Osteoblast (primary cell): Measurements from ENCODE around the gene CMTM8. TPM values are rescaled to one million over a fixed set of nuclear protein-coding genes. Genes with fewer than 3 reads are reported as not detected.

Experiments used
- DNase-seq: peaks from one replicate; pipeline ENCODE4 v3.0.0; 2011; ENCODE audit warnings: low spot score, mixed read lengths; ENCODE audit not compliant: insufficient read length; ENCODE audit errors: missing footprints
- H2AFZ ChIP-seq: 2 replicates; pipeline ENCODE4 v1.6.0; 2011; ENCODE audit warnings: mild to moderate bottlenecking, low read length
- H3K27ac ChIP-seq: 2 replicates; pipeline ENCODE4 v1.5.1; 2011; ENCODE audit warnings: mild to moderate bottlenecking, low read depth, low read length, moderate library complexity
- H3K27me3 ChIP-seq: 2 replicates; pipeline ENCODE4 v1.6.0; 2012; ENCODE audit warnings: mild to moderate bottlenecking, control low read depth, inconsistent platforms, low read length, moderate library complexity; ENCODE audit not compliant: insufficient read depth
- H3K36me3 ChIP-seq: 2 replicates; pipeline ENCODE4 v1.5.1; 2011; ENCODE audit warnings: mild to moderate bottlenecking, low read length, control low read depth, moderate library complexity; ENCODE audit not compliant: insufficient read depth
- H3K4me1 ChIP-seq: 2 replicates; pipeline ENCODE4 v1.5.1; 2011; ENCODE audit warnings: mild to moderate bottlenecking, low read length, control low read depth, moderate library complexity; ENCODE audit not compliant: insufficient read depth
- H3K4me2 ChIP-seq: 2 replicates; pipeline ENCODE4 v1.6.0; 2011; ENCODE audit warnings: mild to moderate bottlenecking, low read length; ENCODE audit not compliant: insufficient read depth
- H3K4me3 ChIP-seq: fragments of 200-600 bp; sonication (generic); 3 replicates; pipeline ENCODE4 v1.5.1; 2012; ENCODE audit warnings: mild to moderate bottlenecking, low read length, inconsistent platforms; ENCODE audit not compliant: insufficient read depth
- H3K79me2 ChIP-seq: 2 replicates; pipeline ENCODE4 v1.6.0; 2012; ENCODE audit warnings: mild to moderate bottlenecking, low read length, control low read depth, inconsistent platforms; ENCODE audit not compliant: insufficient read depth
- H3K9me3 ChIP-seq: 2 replicates; pipeline ENCODE4 v1.5.1; 2011; ENCODE audit warnings: low read depth, low read length, control low read depth
- H4K20me1 ChIP-seq: 2 replicates; pipeline ENCODE4 v1.6.0; 2012; ENCODE audit warnings: mild to moderate bottlenecking, low read length, control low read depth; ENCODE audit not compliant: insufficient read depth
- total RNA-seq: library from RNA; depleted of rRNA; stranded (reverse); fragments of >200 nt; gene quantifications from 2 replicates; pipeline ENCODE4 v1.2.3, GENCODE V29; 2012
- TF ChIP-seq, protein P1 (sequence below): IDR thresholded peaks from 2 replicates; pipeline ENCODE4 v1.5.1; 2011; ENCODE audit warnings: mild to moderate bottlenecking, low read depth, low read length, moderate library complexity; ENCODE audit errors: extremely low read depth

CMTM8 gene
- total RNA-seq, 1 donor = 1.4 TPM

- H3K79me2 ChIP-seq = no peaks in the 10 kb centered on the region
- H3K4me3 ChIP-seq = no peak overlapping the region
- TF ChIP-seq, protein P1, sequence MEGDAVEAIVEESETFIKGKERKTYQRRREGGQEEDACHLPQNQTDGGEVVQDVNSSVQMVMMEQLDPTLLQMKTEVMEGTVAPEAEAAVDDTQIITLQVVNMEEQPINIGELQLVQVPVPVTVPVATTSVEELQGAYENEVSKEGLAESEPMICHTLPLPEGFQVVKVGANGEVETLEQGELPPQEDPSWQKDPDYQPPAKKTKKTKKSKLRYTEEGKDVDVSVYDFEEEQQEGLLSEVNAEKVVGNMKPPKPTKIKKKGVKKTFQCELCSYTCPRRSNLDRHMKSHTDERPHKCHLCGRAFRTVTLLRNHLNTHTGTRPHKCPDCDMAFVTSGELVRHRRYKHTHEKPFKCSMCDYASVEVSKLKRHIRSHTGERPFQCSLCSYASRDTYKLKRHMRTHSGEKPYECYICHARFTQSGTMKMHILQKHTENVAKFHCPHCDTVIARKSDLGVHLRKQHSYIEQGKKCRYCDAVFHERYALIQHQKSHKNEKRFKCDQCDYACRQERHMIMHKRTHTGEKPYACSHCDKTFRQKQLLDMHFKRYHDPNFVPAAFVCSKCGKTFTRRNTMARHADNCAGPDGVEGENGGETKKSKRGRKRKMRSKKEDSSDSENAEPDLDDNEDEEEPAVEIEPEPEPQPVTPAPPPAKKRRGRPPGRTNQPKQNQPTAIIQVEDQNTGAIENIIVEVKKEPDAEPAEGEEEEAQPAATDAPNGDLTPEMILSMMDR = no peak
- no peak overlapping the region for H2AFZ ChIP-seq
- no peaks in the 10 kb centered on the region for H3K9me3 ChIP-seq
- peaks cover 14% of the 10 kb centered on the region for H3K4me1 ChIP-seq
- H3K27ac ChIP-seq = no peak overlapping the region
- H3K36me3 ChIP-seq = no peaks in the 10 kb centered on the region
- no peak overlapping the region for H3K4me2 ChIP-seq
- peaks cover 10% of the 10 kb centered on the region for H3K27me3 ChIP-seq
- DNase-seq = no peak
- no peaks in the 10 kb centered on the region for H4K20me1 ChIP-seq
Measured at GRCh38 chr3:32200490-32200889, 38.0 kb upstream of the CMTM8 start.

GRCh38 chr3:32200992-32201758, 37.3 kb upstream of the CMTM8 start:
- no peak overlapping the region for H3K4me3 ChIP-seq

GRCh38 chr3:32202496-32202895, 36.0 kb upstream of the CMTM8 start:
- Histone ChIP-seq H2AFZ (no peak overlapping the region), H3K79me2 (no peaks in the 10 kb centered on the region), H3K27me3 (peaks cover 10% of the 10 kb centered on the region), H3K4me2 (no peak overlapping the region), H3K36me3 (no peaks in the 10 kb centered on the region), H3K9me3 (no peaks in the 10 kb centered on the region), H4K20me1 (no peaks in the 10 kb centered on the region), H3K4me3 (no peak overlapping the region), H3K4me1 (peaks cover 14% of the 10 kb centered on the region), H3K27ac (no peak overlapping the region)
- DNase-seq = no peak
- TF ChIP-seq, protein P1 = no peak

More at GRCh38 chr3:32200992-32201758, 37.3 kb upstream of the CMTM8 start:
- peaks cover 14% of the 10 kb centered on the region for H3K4me1 ChIP-seq
- TF ChIP-seq, protein P1 = no peak
- no peaks in the 10 kb centered on the region for H3K36me3 ChIP-seq
- no peak overlapping the region for H3K27ac ChIP-seq
- no peaks in the 10 kb centered on the region for H3K9me3 ChIP-seq
- H4K20me1 ChIP-seq = no peaks in the 10 kb centered on the region
- H3K4me2 ChIP-seq = no peak overlapping the region
- no peak for DNase-seq
- no peaks in the 10 kb centered on the region for H3K79me2 ChIP-seq
- peaks cover 10% of the 10 kb centered on the region for H3K27me3 ChIP-seq
- no peak overlapping the region for H2AFZ ChIP-seq

DNA sequence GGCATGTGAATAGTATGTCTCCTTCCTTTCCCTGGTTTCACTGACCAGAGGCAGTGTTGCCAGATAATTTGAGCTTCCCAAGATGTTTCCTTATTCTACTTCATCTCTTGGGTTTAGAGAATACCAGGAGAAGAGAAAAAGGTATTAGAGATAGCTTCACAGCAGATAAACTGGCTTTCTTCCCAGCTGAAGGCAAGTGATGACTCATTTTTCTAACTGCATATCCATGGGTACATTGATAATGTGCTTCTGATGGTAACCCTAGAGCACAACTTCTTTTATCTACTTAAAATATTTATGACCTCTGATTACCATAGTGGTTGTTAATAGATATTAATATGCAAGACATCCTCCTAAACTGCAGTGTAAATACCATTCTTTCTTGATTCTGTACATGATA, 34.6 kb upstream of the CMTM8 start:
- Histone ChIP-seq H2AFZ (no peak overlapping the region), H4K20me1 (no peaks in the 10 kb centered on the region), H3K79me2 (no peaks in the 10 kb centered on the region), H3K27me3 (peaks cover 5% of the 10 kb centered on the region), H3K9me3 (no peaks in the 10 kb centered on the region), H3K36me3 (no peaks in the 10 kb centered on the region), H3K4me2 (no peak overlapping the region), H3K27ac (no peak overlapping the region), H3K4me1 (peaks cover 14% of the 10 kb centered on the region), H3K4me3 (no peak overlapping the region)
- TF ChIP-seq, protein P1 = no peak
- DNase-seq = no peak
